ENCODE results near the gene LIPE.
"Not testable (repeated sequence)": the region's sequence is repeated elsewhere in the genome, so short reads cannot be mapped to it uniquely, and the experiment has no call there.

LIPE gene, protein sequence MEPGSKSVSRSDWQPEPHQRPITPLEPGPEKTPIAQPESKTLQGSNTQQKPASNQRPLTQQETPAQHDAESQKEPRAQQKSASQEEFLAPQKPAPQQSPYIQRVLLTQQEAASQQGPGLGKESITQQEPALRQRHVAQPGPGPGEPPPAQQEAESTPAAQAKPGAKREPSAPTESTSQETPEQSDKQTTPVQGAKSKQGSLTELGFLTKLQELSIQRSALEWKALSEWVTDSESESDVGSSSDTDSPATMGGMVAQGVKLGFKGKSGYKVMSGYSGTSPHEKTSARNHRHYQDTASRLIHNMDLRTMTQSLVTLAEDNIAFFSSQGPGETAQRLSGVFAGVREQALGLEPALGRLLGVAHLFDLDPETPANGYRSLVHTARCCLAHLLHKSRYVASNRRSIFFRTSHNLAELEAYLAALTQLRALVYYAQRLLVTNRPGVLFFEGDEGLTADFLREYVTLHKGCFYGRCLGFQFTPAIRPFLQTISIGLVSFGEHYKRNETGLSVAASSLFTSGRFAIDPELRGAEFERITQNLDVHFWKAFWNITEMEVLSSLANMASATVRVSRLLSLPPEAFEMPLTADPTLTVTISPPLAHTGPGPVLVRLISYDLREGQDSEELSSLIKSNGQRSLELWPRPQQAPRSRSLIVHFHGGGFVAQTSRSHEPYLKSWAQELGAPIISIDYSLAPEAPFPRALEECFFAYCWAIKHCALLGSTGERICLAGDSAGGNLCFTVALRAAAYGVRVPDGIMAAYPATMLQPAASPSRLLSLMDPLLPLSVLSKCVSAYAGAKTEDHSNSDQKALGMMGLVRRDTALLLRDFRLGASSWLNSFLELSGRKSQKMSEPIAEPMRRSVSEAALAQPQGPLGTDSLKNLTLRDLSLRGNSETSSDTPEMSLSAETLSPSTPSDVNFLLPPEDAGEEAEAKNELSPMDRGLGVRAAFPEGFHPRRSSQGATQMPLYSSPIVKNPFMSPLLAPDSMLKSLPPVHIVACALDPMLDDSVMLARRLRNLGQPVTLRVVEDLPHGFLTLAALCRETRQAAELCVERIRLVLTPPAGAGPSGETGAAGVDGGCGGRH

DNA sequence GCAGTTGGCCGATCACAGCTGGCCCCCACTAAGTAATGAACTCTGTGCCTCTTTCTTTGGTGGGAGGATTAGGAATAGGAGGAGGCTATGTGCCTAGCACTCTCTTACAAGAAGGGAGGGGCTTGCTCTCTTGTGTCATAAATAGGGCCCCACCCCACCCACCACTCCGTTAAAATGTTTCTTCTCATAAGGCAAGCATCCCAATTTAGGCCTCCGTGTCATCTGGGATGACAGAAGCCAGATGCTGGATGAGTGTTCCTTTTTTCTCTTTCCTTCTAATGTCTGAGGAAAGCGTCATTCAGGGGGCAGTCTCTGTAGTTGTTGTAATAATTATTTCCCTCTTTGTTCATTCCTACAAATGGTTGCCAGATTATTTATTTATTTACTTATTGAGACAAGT, at the start of gene LIPE:
LIPE (minus strand) TSS at position 76 of the 400 bp plus-strand sequence. CDS start 239 bp downstream, outside the sequence.
- no peak for DNase-seq

DNA sequence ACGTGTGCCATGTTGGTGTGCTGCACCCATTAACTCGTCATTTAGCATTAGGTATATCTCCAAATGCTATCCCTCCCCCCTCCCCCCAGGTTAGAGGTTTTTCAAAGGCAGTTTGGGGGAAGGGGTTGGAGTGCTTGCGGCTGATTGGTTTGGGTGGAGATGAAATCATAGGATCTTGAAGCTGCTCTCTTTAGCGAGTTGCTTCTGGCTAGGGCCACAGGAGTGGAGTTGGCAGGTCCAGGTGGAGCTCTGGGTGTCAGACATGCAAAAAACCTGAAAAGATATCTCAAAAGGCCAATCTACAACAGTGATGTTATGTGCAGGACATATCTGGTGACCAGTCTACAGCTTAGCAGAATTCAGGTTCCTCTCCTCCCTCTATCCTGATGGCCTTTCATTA, 48.2 kb upstream of the LIPE start:
- no peak for DNase-seq

DNA sequence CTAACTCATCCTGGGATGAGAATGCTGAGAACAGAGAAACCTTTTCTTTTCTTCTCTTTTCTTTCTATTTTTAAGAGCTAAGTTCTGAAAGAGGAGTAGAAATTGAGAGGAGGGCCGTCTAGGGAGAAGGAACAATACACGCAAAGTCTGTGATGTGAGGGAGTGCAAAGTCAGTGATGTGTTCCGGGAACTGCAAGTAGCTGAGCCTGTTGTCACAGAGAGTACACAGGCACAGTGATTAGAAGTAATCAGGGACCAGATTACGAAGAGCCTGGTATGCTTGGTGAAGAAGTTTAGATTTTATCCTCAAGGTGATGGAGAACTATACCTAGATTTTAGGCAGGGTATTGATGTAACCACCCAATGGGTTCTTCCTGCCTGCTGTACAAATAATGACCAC, 47.6 kb upstream of the LIPE start:
- DNase-seq = no peak

DNA sequence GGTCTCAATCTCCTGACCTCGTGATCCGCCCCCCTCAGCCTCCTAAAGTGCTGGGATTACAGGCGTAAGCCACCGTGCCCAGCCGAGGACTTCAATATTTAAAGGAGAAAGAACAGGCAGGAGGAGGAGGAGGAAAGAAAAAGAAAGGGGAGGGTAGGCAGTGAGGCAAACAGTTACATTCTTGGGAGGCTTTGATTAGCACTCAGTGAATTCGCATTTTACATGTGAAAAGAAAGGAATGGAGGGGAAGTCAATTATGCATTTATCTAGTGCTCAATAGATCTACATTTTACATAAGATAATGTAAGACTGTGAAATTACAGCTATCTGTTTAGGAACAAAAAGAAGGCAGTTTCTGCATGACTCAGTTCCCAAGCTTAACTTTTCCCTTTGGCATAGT, 46.5 kb upstream of the LIPE start:
- DNase-seq = no peak

DNA sequence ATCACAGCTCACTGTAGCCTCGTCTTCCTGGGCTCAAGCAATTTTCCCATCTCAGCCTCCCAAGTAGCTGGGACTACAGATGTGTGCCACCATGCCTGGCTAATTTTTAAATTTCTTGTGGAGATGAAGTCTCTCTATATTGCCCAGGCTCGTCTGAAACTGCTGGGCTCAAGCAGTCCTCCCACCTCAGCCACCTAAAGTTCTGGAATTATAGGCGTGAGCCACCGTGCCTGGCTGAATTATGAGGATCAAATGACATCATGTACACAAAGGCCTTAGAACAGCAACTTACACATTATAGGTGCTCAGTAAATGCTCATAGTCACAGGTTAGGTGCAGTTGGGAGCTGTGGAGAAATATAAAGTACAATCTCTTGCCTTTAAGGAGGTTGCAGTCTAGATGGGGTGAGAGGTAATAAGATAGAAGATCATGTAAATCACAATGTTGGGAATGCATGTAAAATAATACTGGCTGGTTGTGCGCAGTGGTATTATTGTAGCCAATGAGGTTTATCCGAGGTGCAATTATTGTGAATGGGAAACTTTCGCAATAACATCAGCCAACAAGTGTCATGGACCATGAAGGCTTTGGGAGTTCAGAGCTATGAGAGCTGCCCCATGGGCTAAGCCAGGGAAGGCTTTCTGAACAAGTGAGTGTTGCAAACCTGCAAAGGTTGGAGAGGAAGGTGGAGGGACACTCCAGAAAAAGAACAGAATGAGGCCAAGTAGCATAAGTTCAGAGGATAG, 45.4 kb upstream of the LIPE start:
- DNase-seq = no peak

DNA sequence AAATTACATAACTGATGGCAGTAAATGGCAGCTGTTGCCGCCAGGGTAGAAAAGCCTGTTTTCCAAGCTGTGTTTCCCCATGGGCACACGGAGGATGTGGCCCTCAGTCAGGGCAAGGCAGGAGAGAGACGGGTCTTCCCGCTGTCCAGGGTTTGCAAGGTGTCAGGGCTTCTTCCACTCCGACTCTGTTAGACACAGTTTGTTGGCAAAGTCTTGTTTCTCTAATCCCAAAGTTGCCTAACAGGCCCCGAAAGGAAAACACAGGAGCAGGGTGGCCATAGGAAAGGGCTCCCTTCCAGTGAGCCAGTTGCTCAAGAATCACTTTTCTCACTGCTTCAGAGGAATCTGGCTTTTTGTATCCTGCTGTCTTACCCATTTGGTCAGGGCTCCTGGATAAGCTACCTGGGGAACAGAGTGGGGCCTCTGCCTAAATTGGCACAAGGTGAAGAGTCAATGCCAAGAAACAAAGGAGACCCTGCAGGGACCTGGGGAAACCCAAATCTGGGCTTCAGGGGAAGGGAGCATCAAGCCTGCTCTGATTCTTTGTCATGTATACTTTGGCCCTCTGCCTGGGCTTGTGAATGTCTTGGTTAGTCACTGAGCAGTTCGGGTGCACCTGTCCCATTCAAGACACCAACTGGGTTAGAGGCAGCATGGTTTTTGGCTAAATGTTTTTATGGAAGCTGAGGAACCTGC, 44.5 kb upstream of the LIPE start:
- no peak for DNase-seq

DNA sequence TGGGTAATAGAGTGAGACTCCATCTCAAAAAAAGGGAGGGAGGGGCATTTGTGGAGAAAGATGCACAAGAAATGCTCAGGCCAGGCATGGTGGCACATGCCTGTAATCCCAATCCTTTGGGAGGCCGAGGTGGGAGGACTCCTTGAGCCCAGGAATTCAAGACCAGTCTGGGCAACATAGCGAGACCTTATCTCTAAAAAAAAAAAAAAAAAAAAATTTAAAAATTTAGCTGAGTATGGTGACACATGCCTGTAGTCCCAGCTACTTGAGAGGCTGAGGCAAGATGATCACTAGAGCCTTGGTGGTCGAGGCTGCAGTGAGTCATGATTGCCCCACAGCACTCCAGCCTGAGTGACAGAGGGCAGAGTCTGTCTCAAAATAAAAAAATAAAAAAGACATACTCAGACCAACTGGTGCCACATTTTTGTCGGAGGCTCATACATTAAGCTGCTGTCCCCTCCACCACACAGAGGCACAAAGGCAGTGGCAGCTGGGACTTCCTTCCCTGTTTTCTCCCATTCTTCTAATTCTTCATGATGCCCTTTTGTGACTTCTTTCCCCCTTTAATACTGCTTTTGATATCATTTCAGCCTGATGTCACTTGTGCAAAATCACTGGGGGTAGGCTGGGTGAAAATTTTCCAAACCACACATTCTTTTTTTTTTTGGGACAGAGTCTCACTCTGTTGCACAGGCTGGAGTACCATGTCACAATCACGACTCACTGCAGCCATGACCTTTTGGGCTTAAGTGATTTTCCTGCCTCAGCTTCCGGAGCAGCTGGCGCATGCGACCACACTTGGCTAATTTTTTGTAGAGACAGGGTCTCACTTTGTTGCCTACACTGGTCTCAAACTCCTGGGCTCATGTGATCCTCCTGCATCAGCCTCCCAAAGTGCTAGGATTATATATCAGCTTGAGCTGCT, 42.4 kb upstream of the LIPE start:
- DNase-seq = no peak

DNA sequence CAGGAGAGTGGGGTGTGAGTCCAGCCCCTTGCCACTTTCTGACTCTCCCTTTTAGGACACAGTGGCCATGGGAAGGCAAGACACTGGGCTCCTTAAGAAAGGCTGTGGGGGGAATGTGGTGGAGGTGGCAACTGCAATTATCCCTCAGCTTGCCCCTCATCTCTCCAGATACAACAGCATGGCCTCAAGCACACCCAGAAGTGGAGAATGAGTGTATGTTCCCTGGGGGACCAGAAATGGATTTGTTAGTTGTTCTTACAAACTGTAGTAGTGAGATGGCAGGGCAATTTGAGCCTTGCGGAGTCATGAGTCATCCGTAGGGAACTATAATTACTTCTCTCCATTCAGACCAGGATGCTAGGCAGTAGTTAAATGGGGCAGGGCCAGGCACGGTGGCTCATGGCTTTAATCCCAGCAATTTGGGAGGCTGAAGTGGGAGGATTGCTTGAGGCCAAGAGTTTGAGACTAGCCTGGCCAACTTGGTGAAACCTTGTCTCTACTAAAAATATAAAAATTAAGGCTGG, 41.1 kb upstream of the LIPE start:
- no peak for DNase-seq

DNA sequence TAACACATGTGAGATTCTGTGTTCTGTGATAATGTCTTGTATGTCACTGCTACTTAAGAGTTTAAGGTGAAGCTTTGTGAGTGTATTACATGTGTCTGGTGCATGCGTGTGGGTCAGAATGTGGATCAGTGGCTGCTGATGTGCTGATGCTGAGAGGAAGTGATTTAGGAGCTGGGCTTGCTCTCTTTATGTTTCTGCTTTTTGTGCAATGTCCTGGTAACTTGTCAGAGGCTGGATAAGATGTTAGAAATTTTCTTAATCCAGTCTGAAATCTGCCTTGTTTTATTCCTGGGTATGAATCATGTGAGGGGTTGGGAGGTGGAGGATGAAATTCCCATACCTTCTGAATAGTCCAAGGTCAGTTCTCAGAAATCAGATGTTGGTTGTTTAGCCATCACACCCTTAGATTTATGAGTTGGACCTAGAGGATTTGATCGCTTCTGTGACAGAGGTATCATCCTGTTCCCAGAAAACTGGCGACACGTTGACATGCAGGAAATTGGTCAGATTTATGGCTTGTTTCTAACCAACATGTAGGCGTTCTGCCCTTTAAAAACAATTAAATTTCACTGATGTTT, 40.1 kb upstream of the LIPE start:
- no peak for DNase-seq

DNA sequence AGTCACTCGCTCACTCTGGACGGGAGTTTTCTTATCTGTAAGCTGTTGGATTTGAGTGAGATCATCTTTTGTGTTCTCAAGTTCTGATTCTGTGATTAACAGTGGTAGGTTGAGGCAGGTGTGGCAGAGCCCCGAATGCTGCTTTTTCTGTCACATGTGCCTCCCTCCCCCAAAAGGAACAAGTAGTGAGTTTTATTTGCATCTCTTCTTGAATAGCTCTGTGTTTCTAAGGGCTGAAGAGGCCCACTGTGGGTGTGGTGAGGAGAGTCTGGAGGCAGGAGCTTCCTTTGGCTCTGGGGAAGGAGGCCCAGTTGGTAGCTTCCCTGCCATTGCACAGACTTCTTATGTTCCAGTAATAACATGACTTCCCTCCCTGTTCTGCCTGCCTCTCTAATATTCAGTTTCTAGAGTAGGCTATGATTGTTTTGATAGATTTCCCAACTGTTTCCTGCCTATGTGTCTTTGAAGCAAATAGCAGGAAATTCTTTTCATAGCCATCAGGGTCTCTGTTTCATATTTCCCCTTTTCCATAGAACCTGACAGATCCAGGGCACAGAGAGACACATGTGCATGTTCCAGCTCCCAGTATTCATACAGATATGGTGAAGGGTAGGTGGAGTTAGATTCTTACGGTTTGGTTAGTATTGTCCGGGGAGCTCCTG, 39.5 kb upstream of the LIPE start:
- DNase-seq = no peak

DNA sequence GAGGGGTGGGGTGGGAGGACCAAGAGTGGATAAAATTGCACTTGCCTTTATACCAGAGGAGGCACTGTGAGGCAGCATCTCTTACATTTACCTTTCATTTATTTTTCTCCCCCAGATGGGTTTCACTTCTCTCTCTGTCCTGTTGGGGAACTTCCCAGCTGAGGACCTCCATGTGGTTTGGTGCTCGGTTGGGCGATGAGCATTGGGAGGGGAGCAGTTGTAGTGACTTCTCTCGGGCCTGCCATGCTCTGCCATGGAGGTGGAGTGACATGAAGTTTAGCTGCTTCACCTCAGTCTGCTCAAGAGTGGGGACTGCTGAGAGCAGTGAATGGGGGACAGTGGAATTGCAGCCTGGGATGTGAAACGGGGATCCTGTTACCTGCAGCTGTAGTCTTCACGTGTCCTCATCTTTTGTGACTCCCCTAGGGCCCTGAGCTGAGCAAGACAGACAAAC, 38.7 kb upstream of the LIPE start:
- no peak for DNase-seq

DNA sequence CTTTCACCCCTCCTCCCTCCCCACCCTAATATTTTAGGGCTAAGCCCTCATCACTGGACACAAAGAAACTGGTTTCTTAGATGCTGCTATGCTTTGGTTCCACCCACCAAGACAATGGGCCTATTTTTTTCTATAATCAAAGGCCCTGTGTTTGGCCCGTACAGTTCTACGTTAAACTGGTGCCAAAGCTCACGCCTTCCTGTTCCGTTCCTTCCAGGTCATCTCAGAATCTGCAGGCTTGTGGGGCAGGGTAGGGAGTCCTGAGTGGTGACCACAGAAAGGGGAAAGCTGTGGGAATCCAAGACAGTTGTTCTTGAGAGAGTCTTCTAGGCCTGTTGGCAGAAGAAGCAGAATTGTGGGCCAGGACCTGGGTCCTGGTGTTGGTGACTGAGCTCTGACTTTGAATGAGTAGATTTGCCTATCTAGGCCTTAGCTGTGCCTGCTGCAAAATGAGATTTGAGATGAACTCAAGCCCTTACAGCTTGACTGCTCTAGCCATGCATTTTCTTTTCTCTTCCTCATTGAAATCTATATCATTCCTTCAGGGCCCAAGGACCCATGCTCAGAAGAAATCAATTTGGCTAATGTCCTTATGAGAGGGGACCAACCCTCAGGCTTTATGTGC, 34.6 kb upstream of the LIPE start:
- DNase-seq = no peak

DNA sequence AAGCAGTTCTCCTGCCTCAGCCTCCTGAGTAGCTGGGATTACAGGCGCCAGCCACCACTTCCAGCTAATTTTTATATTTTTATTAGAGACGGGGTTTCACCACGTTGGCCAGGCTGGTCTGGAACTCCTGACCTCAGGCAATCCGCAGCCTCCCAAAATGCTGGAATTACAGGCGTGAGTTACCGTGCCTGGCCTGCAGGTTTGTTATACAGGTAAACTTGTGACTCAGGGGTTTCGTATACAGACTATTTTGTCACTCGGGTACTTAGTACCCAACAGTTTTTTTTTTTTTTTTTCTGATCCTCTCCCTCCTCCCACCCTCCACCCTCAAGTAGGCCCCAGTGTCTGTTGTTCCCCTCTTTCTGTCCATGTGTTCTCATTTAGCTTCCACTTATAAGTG, 34.0 kb upstream of the LIPE start:
- not testable (repeated sequence) for DNase-seq

DNA sequence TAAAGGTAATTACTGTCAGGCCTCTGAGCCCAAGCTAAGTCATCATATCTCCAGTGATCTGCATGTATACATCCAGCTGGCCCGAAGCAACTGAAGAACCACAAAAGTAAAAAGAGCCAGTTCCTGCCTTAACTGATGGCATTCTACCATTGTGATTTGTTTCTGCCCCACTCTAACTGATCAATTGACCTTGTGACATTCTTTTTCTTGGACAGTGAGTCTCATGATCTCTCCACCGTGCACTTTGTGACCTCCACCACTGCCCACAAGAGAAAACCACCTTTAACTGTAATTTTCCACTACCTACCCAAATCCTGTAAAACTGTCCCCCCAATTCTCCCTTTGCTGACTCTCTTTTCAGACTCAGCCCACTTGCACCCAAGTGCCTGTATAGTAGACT, 32.7 kb upstream of the LIPE start:
- DNase-seq = no peak

DNA sequence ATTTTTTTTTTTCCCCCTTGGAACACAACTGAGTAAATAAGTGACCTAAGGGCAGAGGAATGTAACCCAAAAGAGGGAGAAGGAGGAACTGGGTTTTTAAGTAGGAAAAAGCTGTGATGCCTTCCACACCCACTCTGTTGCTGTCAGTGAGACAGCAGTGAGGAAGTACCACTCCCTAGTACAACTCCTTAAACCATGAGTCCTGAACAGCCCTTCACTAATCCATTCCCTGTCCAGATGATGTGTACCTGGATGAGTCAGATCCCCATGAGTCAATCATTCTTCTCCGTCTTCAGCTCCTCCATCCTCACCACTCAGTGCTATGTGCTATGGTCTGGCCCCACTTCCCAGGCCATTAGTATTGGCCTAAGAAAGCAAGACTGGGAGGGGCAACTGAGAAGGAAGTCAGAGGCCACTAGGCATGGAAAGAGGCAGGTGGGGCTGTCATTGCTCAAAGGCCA, 28.5 kb upstream of the LIPE start:
- no peak for DNase-seq

DNA sequence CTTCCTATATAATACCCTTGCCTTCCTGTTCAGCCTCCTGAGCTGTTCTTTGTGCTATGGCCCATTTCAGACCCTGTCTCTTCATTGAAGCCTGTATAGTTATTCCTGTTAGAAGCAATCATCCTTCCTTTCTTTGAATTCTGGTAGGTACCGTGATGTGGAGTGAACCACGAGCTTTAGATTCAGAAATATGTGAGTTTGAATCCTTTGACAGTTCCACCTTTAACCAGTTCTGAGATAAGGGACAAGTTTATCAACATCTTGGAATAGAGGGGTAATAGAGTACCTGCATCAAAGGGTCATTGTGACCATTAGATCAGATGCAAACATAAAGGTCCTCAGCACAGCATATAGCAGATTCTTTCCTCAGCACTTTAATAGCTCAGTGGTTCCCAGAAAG, 27.9 kb upstream of the LIPE start:
- no peak for DNase-seq

DNA sequence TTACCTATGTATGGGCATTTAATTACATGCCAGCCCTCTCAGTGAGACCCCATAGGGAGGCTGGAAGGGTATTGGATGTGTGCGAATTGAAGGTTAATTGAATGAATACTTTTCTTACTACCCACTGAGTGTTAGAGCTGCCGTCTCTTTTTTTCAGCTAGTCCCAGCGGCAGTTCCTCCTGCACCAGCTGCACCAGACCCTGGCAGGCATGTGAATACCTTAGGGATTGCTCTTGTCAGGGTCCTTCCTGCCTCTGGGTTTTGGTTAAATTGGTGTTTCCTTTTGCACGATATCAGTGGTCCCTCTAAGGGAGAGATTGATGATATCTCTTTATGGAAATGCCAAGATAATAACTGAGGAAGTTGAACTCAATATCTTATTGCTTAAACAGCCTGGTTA, 25.4 kb upstream of the LIPE start:
- DNase-seq = no peak

DNA sequence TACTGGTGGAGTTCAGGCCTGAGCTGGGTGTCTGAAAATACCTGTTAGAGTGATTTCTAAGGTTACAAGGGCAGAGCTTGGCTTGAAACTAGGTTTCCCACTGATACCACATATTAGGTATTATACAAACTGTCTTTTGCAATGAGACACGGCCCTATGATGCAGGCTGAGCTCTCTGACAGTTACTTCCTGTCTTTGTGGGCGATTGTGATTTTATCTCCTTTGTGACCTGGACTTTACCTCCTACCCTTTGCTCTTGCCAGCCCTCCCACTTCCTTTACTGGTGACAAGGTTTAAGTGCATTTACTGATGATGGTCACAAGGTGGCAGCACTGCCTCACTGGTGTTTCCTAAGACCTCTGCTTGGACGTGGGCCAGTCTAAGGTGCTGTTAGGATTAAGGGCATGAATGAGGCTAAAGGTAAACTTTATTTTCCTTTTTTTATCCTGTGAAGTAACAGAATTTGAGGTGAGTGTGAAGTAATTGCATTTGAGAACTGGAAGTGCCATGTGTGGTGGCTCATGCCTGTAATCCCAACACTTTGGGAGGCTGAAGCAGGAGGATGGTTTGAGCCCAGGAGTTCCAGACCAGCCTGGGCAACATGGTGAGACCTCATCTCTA, 23.2 kb upstream of the LIPE start:
- peak; percentile 90 for DNase-seq

DNA sequence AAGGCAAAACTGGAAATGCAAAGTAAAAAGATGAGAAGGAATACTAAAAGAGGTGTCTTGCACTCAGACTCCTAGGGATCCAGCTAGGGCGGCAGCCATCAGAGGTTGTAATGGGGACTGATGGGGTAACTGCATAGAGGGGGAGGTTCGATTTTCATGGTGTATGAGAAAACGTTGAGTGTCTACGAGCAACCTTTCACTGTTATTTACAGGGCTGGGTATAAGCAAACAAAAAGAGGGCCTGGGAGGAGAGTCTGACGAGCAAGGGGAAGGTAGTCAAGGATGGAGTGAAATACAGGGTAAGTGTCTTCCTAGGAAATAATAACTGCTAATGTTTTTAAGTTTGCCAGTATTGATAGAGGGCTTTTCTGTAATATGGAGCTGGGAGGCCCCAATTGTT, 21.1 kb upstream of the LIPE start:
- DNase-seq = not testable (repeated sequence)

Data from activated effector memory CD4-positive, alpha-beta T cell treated with anti-CD3 and anti-CD28 coated beads, Interleukin-2, amount 50 U/mL, for 16 hours (primary cell).